NCI-H1436 (cell line): Measurements from ENCODE around the gene SYT17.

Experiments
- DNase-seq: peaks from one replicate; lab custom pipeline; 2025; lab: John Stamatoyannopoulos, UW

SYT17 gene

DNA sequence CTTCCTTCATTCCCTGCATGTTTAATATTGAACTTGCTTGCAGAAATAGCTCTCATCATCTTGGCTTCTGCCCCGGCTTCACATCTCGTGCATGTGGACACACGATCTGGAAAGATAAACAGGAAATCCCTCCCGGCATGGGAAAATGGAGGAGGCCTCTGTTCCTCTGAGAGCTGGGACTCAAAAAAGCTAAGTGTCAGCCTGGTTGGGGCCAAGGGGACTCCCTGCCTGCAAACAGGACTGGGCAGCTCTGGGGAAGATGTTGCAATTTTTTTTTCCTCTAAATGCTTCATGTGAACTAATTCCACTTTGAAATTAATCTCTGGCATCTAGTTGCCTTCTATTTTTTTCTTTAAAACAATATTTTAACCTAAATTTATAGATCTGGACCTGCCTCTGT lies 29.4 kb upstream of the SYT17 start:
- no peak for DNase-seq

DNA sequence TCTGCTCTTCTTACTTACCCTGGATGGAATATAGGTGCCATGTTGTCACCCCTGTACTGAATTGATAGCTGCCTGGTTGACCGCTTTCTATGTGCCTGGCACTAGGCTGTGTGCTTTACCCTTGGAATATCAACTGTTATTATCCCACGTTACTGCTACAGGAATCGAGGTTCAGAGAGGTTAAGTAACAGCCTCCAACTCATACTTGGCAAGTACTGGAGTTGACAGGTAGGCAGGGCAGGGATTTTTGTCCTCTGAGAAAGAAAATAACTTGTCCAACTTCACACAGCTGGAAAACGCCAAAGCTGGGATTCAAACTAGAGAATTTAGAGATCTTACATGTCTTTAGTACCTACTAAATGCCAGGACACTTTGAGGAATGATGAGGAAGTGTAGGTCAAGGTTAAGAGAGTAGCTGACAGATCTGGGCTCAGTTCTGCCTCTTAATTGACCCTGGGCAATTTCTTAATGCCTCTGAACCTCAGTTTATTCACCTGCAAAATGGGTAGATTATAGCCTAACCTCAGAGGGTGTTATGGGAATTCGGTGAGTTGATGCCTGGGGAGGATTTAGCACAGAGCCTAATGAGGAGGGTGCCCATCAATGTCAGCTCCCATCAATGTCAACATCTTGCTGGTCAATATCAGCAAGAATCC lies 28.5 kb upstream of the SYT17 start:
- no peak for DNase-seq

DNA sequence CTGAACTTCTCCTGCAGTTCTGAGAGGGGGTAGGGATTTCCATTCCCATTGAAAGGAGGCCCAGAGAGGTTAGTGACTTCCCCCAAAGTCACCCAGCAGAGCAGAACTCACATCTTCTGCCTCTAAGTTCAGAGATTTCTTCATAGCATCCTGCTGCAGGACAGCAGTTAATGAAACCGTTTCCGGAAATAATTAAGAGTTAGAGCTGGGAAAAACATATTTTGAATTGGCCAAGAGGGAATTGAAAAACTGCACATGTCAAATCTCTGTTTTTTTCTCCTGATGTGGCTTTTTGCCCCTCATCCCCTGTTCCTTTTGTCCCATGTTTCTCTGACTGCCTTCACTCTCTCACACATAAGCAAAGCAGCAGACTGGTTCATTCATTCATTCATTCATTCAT lies 27.6 kb upstream of the SYT17 start:
- no peak for DNase-seq

DNA sequence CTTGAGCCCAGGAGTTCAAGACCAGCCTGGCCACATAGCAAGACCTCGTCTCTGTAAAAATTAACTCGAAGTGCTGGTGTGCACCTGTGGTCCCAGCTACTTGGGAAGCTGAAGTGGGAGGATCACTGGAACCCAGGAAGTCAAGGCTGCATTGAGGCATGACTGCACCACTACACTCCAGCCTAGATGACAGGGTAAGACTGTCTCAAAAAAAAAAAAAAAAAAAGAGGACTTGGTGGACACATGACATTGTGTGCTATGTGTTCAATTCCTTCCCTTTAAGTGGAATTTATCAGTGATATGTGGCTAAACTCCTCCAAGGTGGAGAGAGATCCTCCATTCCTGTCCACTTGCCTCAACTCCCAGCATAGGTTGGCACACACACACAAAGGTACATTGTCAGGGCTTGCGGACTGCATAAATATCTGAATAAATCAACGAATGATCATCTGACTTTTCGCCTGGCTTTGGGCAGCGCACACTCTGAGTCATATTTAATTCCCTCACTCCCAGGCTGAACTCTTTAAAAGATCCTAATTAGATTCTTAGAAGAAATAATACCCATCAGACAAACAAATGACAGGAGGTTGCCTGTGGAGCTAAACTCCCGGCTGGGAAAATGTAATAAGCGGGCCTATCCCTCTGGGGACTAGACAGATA lies 25.0 kb upstream of the SYT17 start:
- no peak for DNase-seq

DNA sequence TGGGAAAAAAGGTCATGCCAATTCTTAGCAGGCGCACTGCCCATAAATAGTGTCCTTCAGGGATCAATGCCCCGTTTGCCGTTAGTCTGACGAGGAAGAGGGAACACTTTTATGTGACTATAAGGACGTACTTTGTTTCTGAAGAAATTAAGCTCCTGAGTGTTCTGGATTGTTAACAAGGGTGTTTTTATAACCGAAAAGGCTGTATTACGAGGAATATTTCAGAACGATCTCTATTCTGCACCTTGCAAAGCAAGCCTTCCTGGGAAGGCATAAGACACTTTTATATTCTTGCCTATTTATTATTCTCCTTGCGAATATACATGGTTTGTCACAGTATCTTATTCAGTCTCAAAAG lies 24.5 kb upstream of the SYT17 start:
- DNase-seq, result no peak

DNA sequence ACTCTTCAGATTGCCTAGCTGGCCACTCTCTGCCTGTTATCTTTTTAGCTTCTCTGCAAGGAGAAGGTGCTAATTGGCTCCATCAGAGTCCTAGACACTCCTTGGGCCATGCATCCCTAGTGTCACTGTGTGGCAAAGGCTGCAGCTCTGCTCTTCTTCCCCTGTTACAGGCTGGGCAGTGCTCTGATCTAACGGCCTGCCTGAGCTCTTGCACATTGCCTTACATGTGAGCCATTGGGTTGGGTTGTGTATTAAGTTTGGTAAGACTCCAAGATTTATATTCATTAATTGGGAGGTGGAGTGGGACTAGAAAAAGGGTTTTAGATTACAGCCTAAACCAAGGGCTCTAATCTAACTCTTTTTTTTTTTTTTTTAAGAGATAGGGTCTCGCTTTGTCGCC lies 23.0 kb upstream of the SYT17 start:
- DNase-seq, result no peak

DNA sequence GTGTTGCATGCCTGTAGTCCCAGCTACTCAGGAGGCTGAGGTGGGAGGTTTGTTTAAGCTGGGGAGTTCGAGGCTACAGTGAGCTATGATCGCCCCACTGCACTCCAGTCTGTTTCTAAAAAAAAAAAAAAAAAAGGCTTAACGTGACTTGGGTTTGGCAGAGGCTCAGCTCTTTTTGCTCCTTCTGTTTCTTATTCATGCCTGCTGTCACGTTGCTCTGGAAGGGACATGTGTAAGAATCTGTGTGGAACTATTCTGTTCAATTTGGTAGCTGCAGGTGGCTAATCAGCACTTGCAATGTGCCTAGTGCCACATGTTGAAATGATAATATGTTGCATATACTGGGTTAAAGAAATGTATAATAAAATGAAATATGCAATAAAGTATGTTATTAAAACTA lies 20.9 kb upstream of the SYT17 start:
- no peak for DNase-seq

DNA sequence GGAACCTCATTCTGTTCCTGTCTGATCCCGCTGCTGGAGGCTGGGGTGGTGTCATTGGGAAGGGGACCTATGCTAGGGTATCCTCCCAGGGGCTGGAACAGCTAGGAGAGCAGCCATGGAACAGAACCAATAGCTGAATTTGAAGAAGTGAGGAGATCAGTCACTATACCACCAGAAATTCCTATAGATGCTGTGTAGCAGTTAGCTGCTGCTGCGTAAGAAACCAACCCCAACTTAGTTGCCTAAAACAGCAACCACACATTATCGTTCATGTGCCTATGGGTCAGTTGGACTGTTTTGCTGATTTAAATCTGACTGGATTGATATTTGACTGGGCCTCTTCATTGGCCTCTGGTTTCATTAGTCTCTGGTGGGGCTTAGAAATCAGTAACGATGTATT lies 20.4 kb upstream of the SYT17 start:
- no peak for DNase-seq

DNA sequence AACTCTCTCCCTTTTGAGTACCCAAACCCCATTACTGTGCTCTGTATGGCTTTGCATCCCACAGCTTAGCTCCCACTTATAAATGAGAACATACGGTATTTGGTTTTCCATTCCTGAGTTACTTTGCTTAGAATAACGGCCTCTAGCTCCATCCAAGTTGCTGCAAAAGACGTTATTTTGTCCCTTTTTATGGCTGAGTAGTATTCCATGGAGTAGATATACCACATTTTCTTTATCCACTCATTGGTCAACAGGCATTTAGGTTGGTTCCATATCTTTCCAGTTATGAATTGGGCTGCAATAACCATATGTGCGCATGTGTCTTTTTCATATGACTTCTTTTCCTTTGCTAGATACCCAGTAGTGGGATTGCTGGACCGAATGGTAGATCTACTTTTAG lies 19.9 kb upstream of the SYT17 start:
- no peak for DNase-seq

DNA sequence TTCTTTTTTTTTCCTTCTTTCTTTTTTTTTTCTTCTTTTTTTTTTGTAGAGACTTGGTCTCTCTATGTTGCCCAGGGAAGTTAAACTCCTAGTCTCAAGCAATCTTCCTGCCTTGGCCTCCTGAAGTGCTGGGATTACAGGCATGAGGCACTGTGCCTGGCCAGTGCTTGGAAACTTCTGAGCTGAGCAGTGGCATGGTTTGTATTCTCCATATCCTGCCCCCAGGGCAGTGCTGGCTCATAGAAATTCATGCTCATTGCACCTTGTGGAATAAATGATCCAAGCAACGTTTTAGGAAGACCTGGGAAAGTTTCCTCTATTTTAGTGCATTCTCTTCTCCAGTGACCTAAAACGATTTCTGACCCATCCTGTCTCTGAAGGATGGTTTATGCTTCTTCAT lies 16.7 kb upstream of the SYT17 start:
- no peak for DNase-seq

DNA sequence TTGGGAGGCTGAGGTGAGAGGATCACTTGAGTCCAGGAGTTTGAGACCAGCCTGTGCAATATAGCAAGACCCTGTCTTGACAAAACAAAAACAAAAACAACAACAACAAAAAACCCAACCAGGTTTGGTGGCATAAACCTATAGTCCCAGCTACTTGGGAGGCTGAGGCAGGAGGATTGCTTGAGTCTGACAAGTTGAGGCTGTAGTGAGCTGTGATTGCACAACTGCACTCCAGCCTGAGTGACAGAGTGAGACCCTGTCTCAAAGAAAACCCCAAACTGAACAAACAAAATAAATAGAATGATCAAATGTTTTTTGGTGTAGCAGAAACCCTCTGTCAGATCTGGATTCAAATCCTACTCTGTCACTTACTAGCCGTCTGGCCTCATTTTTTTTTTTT lies 16.0 kb upstream of the SYT17 start:
- DNase-seq, result no peak

DNA sequence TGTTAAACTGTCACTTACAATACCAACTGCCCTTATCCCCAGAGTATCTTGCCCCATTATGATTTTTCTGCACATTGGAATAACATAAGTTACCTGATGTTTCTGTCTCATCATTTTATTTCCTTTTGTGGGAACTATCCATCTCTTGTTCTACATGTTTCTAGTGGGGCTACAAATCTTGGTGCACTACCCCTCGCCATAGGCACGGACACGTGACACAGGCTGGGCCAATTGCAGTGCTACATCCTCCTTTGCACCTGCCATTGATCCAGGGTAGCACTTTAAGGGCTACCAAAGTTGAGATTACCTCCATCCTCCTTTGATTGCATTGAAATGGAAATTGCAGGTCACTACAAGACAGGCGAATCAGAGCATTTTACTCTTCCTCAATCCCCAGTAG lies 14.2 kb upstream of the SYT17 start:
- DNase-seq, result no peak

DNA sequence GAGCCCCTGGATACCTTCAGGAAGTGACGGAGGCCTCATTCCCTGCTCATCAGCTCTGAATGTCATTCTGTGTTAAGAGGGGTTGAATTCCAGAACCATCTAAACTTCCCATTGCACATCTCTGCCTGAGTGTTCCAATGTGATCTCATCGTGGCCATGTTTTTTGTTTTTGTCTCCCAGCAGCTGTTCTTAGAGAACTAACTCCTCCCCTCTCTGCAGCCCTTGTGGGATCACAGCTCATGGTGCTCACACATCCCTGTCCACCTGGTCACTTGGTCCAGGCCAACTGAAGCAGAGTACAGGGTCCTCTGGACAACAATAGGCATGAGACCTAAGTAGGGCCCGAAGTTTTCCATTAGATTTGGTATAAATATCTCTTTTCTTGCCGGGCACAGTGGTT lies 6.0 kb upstream of the SYT17 start:
- DNase-seq, result no peak

DNA sequence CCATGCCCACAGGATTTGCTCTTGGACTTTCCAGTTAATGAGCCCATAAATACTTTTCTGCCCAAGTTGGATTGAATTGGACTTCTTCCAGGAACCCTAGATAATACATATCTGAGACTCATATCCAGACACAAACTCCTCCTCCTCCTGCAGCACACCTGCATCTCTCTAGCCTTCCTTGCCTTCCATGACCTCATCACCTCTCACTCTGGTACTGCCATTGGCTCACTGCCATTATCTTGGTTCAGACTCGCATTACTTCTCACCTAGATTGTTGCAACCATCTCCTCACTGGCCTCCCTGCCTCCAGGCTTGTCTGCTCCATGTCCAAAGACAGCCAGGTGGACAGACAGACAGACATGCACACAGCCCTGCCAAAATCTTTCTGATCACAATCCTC lies 4.8 kb upstream of the SYT17 start:
- DNase-seq, result no peak

DNA sequence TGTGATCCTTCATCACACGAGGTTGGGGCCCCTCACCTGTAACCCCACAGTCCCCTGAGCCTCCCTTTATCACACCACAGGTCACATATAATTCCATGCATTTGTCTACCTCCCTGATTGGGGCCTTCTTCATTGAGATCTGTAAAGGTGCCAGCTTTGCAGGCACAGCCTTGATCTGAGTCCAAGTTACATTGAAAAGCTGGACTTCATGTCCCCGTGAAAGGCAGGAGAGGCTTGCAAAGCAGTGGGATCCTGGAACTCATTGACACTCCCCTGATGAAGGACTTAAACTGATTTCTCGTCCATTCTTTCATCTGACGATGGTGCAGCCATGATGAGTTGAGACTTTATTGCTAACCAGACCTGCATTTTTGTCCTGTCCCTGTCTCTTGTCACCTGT lies 3.8 kb upstream of the SYT17 start:
- no peak for DNase-seq

DNA sequence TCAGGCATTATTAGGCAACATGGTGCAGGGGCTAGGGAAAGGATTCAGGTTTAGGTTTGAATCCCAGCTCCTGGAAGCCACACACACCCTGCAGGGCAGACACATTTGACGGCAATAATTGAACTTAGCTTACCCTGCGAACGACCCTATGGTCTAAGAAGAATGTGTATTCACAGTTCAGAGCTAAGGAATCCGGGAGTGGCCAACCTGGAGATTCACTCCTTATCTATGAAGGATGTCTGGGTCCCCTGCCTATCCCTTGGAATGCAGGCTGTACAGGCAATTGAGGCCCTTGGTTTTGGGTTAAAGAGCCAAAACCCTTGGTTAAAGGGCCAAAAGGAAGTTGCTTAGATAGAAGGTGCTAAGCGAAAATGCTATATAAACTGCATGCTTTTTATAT lies 2.9 kb upstream of the SYT17 start:
- DNase-seq, result no peak

DNA sequence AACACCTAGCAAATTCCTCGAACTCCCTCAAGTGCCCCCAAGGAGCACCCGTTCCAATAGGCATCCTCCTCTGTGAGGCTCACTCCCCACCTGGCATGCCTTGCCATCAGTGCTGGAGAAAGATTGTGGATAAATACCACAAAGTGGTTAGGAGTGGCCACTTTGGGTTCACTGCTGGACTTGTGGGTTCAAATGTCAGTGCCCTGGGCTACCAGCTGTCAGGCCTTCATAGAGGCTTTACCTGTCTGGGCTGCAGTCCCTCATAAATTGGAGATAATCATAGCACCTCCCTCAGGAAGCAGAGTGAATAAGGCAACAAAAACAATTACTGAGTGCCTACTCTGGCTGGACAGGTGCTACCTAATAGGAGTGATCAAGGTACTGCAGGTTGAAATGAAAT lies 1.5 kb upstream of the SYT17 start:
- DNase-seq, result peak; percentile 23

DNA sequence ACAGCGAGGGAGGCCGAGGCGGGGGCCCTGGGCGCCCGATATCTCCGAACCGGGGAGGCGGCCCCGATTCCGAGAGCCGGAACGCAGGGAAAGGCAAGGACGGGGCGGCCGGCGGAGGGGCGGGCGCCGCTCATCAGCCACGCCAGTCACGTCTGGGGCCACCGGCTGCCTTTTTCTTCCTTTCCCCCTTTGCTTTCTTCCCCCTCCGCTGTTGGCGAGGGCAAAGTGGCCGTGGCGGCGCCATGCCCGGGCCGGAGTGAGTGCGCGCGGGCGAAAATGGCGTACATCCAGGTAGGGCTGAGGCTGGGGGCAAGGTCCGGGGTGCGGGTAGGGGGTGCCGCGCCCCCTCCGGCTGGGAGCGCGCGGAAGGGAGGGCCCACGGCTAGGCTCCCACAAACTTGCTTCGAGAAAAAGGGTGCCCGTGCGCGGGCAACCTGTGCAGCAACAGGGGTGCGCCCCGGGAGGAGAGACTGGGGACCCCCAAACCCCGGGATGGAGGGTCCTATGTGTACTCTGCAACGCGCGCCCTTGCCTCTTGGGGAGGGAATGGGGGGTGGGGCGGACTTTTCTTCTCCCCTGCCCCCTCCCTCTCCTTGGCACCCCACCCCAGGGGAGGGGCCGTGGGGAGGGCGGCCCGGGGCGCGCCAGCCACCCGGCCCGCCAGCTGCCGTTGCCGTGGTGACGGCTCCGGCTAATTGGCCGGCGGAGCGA lies 486 bp downstream of the SYT17 start:
- peak; percentile 76 for DNase-seq

DNA sequence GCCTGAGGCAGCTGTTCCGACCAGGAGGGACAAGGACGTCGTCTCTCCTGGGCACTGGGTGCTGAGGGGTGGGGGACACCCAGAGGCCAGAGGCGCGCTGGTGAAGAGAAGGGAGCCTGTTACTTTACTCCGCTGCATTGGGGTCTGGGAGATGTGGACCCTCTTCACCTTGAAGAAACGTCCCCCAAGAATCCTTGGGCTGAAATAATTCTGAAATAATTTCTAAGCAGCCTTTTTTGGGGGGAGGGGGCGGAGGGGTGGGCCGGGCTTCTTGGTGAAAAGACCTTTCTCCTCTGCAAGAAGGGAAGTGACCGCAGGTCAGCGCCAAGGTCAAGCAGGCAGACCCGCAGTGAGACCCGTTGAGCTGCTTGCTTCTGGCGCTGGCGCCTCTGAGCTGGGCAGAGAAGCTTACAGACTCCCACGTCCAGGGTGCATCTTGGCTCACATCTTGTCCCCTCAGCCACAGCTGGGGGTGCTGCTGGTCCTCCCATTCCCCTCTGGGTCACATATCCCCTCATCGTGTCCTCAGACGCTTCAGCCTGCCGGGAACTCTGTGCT lies 1.1 kb downstream of the SYT17 start:
- DNase-seq, result no peak

DNA sequence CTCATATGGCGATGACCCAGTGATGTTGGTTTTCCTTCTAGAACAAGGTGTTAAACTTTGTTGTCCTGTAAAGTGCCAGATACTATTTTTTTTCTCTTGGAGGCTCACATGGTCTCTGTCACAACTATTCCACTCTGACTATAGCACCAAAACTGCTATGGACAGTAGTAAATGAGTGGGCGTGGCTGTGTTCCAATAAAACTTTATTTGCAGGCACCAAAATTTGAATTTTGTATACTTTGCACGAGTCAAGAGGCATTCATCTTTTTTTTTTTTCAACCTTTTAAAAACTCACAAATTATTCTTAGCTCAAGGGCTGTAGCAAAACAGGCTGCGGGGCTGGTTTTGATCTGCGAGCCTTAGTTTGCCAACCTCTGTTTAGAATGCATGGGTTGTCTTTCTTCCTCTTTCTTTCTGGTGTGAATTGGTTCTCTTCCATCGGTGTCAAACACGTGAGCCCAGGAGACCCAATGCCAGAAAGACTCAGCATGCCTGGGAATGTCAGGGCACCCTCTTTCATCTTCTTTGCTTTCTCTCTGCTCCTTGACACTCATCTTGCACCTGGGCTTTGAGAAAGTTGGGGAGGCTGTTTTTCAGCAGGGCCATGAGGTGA lies 2.1 kb downstream of the SYT17 start:
- DNase-seq, result no peak

DNA sequence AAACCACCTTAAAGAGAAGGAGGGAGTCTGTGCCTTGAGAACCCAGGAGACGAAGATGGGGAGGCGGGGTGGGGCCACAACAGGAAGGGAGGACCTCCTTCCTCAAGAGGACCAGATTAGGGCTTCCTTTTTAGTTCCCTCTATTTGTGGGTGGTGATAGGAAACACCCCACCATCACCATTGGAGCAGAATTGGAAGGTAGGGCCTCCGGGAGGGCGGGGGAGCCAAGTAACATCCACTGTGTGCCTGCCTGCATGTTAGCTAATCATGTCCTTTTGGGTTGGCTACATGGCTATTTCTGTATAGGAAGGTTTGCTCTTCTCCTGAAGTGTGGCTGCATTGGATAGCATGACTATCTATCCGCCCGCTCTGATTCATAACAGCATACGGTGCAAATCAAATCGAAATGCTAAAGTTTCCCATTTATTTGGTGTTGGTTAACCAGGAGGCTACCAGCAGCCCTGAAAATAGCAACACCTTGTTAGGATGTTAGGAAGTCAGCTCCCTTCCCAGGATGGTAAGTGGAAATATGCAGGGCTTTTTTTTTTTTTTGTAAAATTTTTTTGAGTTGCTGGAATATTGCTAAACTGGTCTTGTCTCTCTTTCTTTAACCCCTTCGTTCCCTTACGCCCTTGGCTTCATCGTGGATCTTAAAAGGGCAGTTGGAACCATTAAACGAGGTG lies 4.2 kb downstream of the SYT17 start:
- no peak for DNase-seq

DNA sequence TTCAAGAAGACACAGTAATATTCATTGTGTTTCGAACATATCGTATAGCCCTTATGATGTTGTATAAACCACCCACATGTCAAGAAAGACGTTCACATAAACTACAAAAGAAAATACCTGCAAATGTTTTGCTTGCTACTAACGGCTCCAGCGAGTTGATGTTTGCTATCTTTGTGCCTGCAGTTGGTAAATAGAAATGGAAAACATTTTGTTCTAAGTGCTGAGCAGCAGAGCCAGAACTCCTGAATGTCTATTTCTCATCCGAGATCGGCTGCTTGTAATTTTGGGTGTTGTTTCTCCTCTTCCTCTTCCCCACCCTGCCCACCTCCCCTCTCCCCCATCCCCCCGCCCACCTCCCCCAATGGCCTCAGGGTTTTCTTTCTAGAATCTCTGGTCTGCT lies 5.0 kb downstream of the SYT17 start:
- no peak for DNase-seq
